HepG2 (cell line): ENCODE measurements around the gene AFDN. TPM values are rescaled to one million over a fixed set of nuclear protein-coding genes. Genes with fewer than 3 reads are reported as not detected.

Source experiments
- ATAC-seq: fragments of 200-7000 bp; cut with Tn5 transposase; 3 replicates; pipeline ENCODE4 v1.9.1; 2020; ENCODE audit warnings: mild to moderate bottlenecking, moderate library complexity
- BruUV-seq: library from RNA; stranded (reverse); fragments of 400-500 nt; replicated peaks from 2 replicates; lab custom pipeline; 2021; lab: Mats Ljungman, UMichigan
- CTCF ChIA-PET: fragments of 300-600 bp; formaldehyde crosslinking; extraction: SDS; loops from one replicate; lab custom pipeline; 2021; ENCODE audit warnings: low total read pairs, inconsistent platforms, low intra/inter-chr PET ratio; lab: Yijun Ruan, JAX
- POLR2A ChIA-PET: fragments of 350-600 bp; sonication (Branson Sonifier 250); formaldehyde crosslinking; loops from one replicate; lab custom pipeline; 2020; ENCODE audit warnings: antibody characterized with exemption, inconsistent platforms; lab: Yijun Ruan, JAX
- DNase-seq: peaks from one replicate; pipeline ENCODE4 v3.0.0-alpha.2; 2015; ENCODE audit warnings: low spot score
- FAIRE-seq: peaks from 3 replicates; lab custom pipeline; 2011; peaks lifted over from hg19 to GRCh38; lab: Jason Lieb, UNC
- H2AFZ ChIP-seq: one replicate; pipeline ENCODE4 v1.6.1; 2011; ENCODE audit warnings: low read length, inconsistent platforms
- H3K27ac ChIP-seq: fragments of 300-600 bp; 3 replicates; pipeline ENCODE4 v1.8.0; 2011; ENCODE audit warnings: mixed run types, mild to moderate bottlenecking, mixed read lengths, low read length, inconsistent platforms; ENCODE audit not compliant: insufficient read depth; ENCODE audit errors: extremely low read length
- H3K27me3 ChIP-seq, 2 experiments: fragments of 200-600 bp in 1 of 2; 2 replicates in 1 of 2; 3 replicates in 1 of 2; pipeline versions ENCODE4 v1.6.0 to v1.8.0; 2011; ENCODE audit warnings: low read length in 2 of 2, mild to moderate bottlenecking in 2 of 2, moderate library complexity in 2 of 2, inconsistent platforms in 1 of 2; ENCODE audit not compliant: insufficient read depth in 2 of 2, control insufficient read depth in 1 of 2
- H3K36me3 ChIP-seq, 2 experiments: fragments of 200-600 bp in 1 of 2; replicated peaks in 1 of 2; 2 replicates in 1 of 2; 3 replicates in 1 of 2; pipeline versions ENCODE4 v1.5.1 to v1.8.0; 2011; ENCODE audit warnings: low read length in 2 of 2, inconsistent platforms in 1 of 2; ENCODE audit not compliant: insufficient read depth in 2 of 2, control insufficient read depth in 1 of 2
- H3K4me1 ChIP-seq: 2 replicates; pipeline ENCODE4 v1.5.1; 2012; ENCODE audit warnings: low read length, inconsistent platforms; ENCODE audit not compliant: insufficient read depth
- H3K4me2 ChIP-seq: 2 replicates; pipeline ENCODE4 v1.6.0; 2011; ENCODE audit warnings: low read depth, low read length, inconsistent platforms
- H3K4me3 ChIP-seq, 3 experiments: fragments of 200-600 bp in 1 of 3; sonication (generic), shearing (Covaris generic) in 1 of 3; replicated peaks in 1 of 3; 2 replicates each; pipeline ENCODE4 v1.5.1; 2011 to 2016; ENCODE audit warnings: low read length in 3 of 3, inconsistent platforms in 2 of 3, low read depth in 2 of 3, mild to moderate bottlenecking in 2 of 3, control low read depth in 1 of 3, mixed read lengths in 1 of 3; ENCODE audit not compliant: insufficient read depth in 1 of 3
- H3K79me2 ChIP-seq: one replicate; pipeline ENCODE4 v1.6.1; 2011; ENCODE audit warnings: low read length, inconsistent platforms; ENCODE audit not compliant: insufficient read depth
- H3K9ac ChIP-seq: 2 replicates; pipeline ENCODE4 v1.6.0; 2011; ENCODE audit warnings: mild to moderate bottlenecking, low read depth, low read length, inconsistent platforms; ENCODE audit not compliant: insufficient read depth
- H3K9me3 ChIP-seq: 2 replicates; pipeline ENCODE4 v1.5.1; 2012; ENCODE audit warnings: mild to moderate bottlenecking, low read length
- H4K20me1 ChIP-seq: 2 replicates; pipeline ENCODE4 v1.6.0; 2011; ENCODE audit warnings: inconsistent platforms, mild to moderate bottlenecking, low read length, moderate library complexity; ENCODE audit not compliant: insufficient read depth
- ESRRA ChIP-seq: sonication (generic); formaldehyde crosslinking; IDR thresholded peaks from 2 replicates; pipeline ENCODE4 v1.5.1; 2020; ENCODE audit warnings: mild to moderate bottlenecking, low read depth, missing genetic modification reagents
- ETV5 ChIP-seq: IDR thresholded peaks from 2 replicates; pipeline ENCODE4 v1.6.1; 2018; ENCODE audit warnings: missing biosample characterization, missing genetic modification reagents, inconsistent platforms, borderline replicate concordance
- GATAD2A ChIP-seq: IDR thresholded peaks from 2 replicates; pipeline ENCODE4 v1.6.1; 2016
- GFI1 ChIP-seq: sonication (generic); formaldehyde crosslinking; IDR thresholded peaks from 2 replicates; pipeline ENCODE4 v1.5.0; 2020; ENCODE audit warnings: missing genetic modification reagents, mild to moderate bottlenecking, borderline replicate concordance
- HNRNPUL1 ChIP-seq: fragments of 200-400 bp; formaldehyde crosslinking; IDR thresholded peaks from 2 replicates; pipeline ENCODE4 v1.6.1; 2017; ENCODE audit warnings: low read depth, mild to moderate bottlenecking, low read length, moderate library complexity
- KLF13 ChIP-seq: sonication (generic); formaldehyde crosslinking; IDR thresholded peaks from 2 replicates; pipeline ENCODE4 v1.4.0; 2020; ENCODE audit warnings: mild to moderate bottlenecking, missing genetic modification reagents
- MZF1 ChIP-seq: sonication (generic); formaldehyde crosslinking; IDR thresholded peaks from 2 replicates; pipeline ENCODE4 v1.8.1; 2023; ENCODE audit warnings: mild to moderate bottlenecking, missing genetic modification reagents, borderline replicate concordance
- NR2F1 ChIP-seq, 2 experiments: fragments of 450-650 bp in 1 of 2; formaldehyde crosslinking in 1 of 2; IDR thresholded peaks; 2 replicates each; pipeline versions ENCODE4 v1.5.0 to v1.6.1; 2016 to 2020; ENCODE audit warnings: mild to moderate bottlenecking in 1 of 2, missing compliant biosample characterization in 1 of 2, missing genetic modification reagents in 1 of 2, moderate library complexity in 1 of 2
- RBM22 ChIP-seq: fragments of 200-400 bp; formaldehyde crosslinking; optimal IDR thresholded peaks from 2 replicates; pipeline ENCODE3; 2017; ENCODE audit warnings: mild to moderate bottlenecking, low read length, moderate library complexity
- SOX5 ChIP-seq: IDR thresholded peaks from 2 replicates; pipeline ENCODE4 v1.6.1; 2016; ENCODE audit warnings: borderline replicate concordance
- TEAD2 ChIP-seq: sonication (generic); formaldehyde crosslinking; IDR thresholded peaks from 2 replicates; pipeline ENCODE4 v1.9.0; 2021; ENCODE audit warnings: missing genetic modification reagents
- ZBTB1 ChIP-seq: sonication (generic); formaldehyde crosslinking; IDR thresholded peaks from 2 replicates; pipeline ENCODE4 v1.4.0; 2020; ENCODE audit warnings: missing genetic modification reagents, borderline replicate concordance
- ZBTB37 ChIP-seq: sonication (generic); formaldehyde crosslinking; IDR thresholded peaks from 2 replicates; pipeline ENCODE4 v1.4.0; 2020; ENCODE audit warnings: mild to moderate bottlenecking, missing genetic modification reagents
- ZFP36 ChIP-seq: fragments of 150-350 bp; IDR thresholded peaks from 2 replicates; pipeline ENCODE4 v1.6.1; 2018; ENCODE audit warnings: borderline replicate concordance, low read length, low read depth; ENCODE audit not compliant: partially characterized antibody
- ZNF367 ChIP-seq: sonication (generic); formaldehyde crosslinking; IDR thresholded peaks from 2 replicates; pipeline ENCODE4 v1.4.0; 2020; ENCODE audit warnings: missing genetic modification reagents, borderline replicate concordance
- ZSCAN29 ChIP-seq: sonication (generic); formaldehyde crosslinking; conservative IDR thresholded peaks from 2 replicates; pipeline ENCODE4 v1.4.0; 2020; ENCODE audit warnings: mild to moderate bottlenecking, missing genetic modification reagents
- WGBS: methylation state at CpG from one replicate; pipeline ENCODE4 v1.1.6; 2017; ENCODE audit warnings: low lambda C conversion rate; 5-methylcytosine and 5-hydroxymethylcytosine counted together
- in situ Hi-C: cut with HindIII; loops from 2 replicates; pipeline ENCODE4 v1.10.0; 2017; ENCODE audit warnings: low pct_unique_long_range_greater_than_20kb; ENCODE audit not compliant: extremely low pct_ligation_motif_present
- intact Hi-C: fragments of 100-400 bp; cut with micrococcal nuclease; formaldehyde crosslinking; loops from one replicate; pipeline ENCODE4 v1.10.0; 2022; ENCODE audit not compliant: unreplicated experiment
- polyA plus RNA-seq, 8 experiments: library from polyadenylated mRNA; depleted of rRNA in 3 of 8; stranded (reverse) in 7 of 8; unstranded in 1 of 8; fragments of >200 nt; fragmentation: Illumina TruSeq in 4 of 8; extraction: Trizol in 4 of 8; gene quantifications; 2 replicates each; pipeline versions ENCODE4 v1.2.1 to v1.2.3, GENCODE V29; 2011 to 2016; ENCODE audit warnings: low read depth in 4 of 8, missing spikeins in 1 of 8, mixed read lengths in 1 of 8; ENCODE audit not compliant: insufficient read depth in 1 of 8
- total RNA-seq, 5 experiments: library from RNA; depleted of rRNA; stranded (reverse); fragments of >200 nt; fragmentation: Illumina TruSeq; extraction: Trizol; gene quantifications; 2 replicates each; pipeline ENCODE4 v1.2.3, GENCODE V29; 2016; ENCODE audit warnings: low read depth in 1 of 5

The AFDN gene
- total and polyA plus RNA-seq, 2 of the 13 experiments (the other 11 are each of a cell fraction or from before 2014, with no cell fraction given) = 136 to 151 TPM

GRCh38 chr6:167850782-167851181, 24.1 kb downstream of the AFDN start (continued):
- TF ChIP-seq HNRNPUL1 (no peak), ZNF367 (CRISPR knock-in tag) (no peak), TEAD2 (CRISPR knock-in tag) (no peak)
- TF ChIP-seq, all 625 proteins: peak for 0

GRCh38 chr6:167851370-167851952, 24.8 kb downstream of the AFDN start:
- Histone ChIP-seq H3K9me3 (no peaks in the 10 kb centered on the region), H4K20me1 (peaks cover 67% of the 10 kb centered on the region), H3K4me1 (peaks cover 93% of the 10 kb centered on the region), H3K27me3 (no peaks in the 10 kb centered on the region), H3K79me2 (peaks cover 100% of the 10 kb centered on the region), H3K27ac (no peak overlapping the region), H3K4me2 (no peak overlapping the region), H3K36me3 (no peaks in the 10 kb centered on the region; a peak in 2 of 5 replicates), H3K4me3 (no peak overlapping the region), H2AFZ (no peak overlapping the region), H3K9ac (no peak overlapping the region)
- in situ Hi-C loops = no loop called here
- 96% methylated on average over 2 of the region's 2 CpGs for WGBS
- FAIRE-seq (no peak), DNase-seq (no peak), ATAC-seq (no peak)
- BruUV-seq = no TSS peak
- ChIA-PET POLR2A (no interaction called here), CTCF (no interaction called here)
- intact Hi-C loops = no loop called here
- TF ChIP-seq RBM22 = peak; percentile 60
- no peak for TF ChIP-seq GATAD2A (CRISPR knock-in tag)

GRCh38 chr6:167855825-167856425, 29.2 kb downstream of the AFDN start:
- FAIRE-seq (peak; percentile 49), DNase-seq (peak; percentile 96), ATAC-seq (peak; percentile 97)
- intact Hi-C loops (no loop called here), in situ Hi-C loops (no loop called here)
- Histone ChIP-seq H3K36me3 (no peaks in the 10 kb centered on the region; a peak in 1 of 5 replicates), H3K9me3 (no peaks in the 10 kb centered on the region), H3K4me1 (peaks cover 96% of the 10 kb centered on the region), H3K4me3 (no peak overlapping the region), H2AFZ (no peak overlapping the region), H3K9ac (peak overlapping the region; percentile 59), H3K27me3 (no peaks in the 10 kb centered on the region), H3K27ac (peak overlapping the region; percentile 75), H3K79me2 (peaks cover 100% of the 10 kb centered on the region), H3K4me2 (peak overlapping the region; percentile 54), H4K20me1 (peaks cover 69% of the 10 kb centered on the region)
- no TSS peak for BruUV-seq
- 29% methylated on average over 6 of the region's 6 CpGs for WGBS
- CTCF ChIA-PET = no interaction called here
- POLR2A ChIA-PET = interaction anchor here (0.6 to 1.4 kb wide), 6 partner anchors 10 to 180 kb away, joined by 3 to 9 read pairs (median 4); no protein-coding TSS in a partner anchor
- TF ChIP-seq ZSCAN29 = no peak
- no peak for TF ChIP-seq ZFP36
- TF ChIP-seq SOX5 (CRISPR knock-in tag) = peak; percentile 76; the same call in 1 of the 2 replicates
- TF ChIP-seq NR2F1 (CRISPR knock-in tag; IDR thresholded peaks at IDR 0.05) = no peak
- no peak for TF ChIP-seq ZBTB1
- peak; percentile 62; the same call in 1 of the 2 replicates for TF ChIP-seq ETV5 (CRISPR knock-in tag)
- no peak for TF ChIP-seq ZBTB37
- no peak for TF ChIP-seq MZF1
- TF ChIP-seq GFI1 (CRISPR knock-in tag) = no peak
- TF ChIP-seq KLF13 (CRISPR knock-in tag) = no peak
- TF ChIP-seq ESRRA = no peak
